Uterus (tissue), 4 donors: ENCODE measurements around the gene SEC22A. TPM values are rescaled to one million over a fixed set of nuclear protein-coding genes. Genes with fewer than 3 reads are reported as not detected.

Source experiments
- DNase-seq, 2 donors: peaks; one replicate each; pipeline ENCODE4 v3.0.0-alpha.2; 2019 to 2020
- H3K27ac ChIP-seq, 2 donors: fragments of 200-600 bp; sonication (generic); 1 replicate in 1 of 2; 2 replicates in 1 of 2; pipeline ENCODE4 v1.5.1; 2016 to 2018
- H3K27me3 ChIP-seq, 2 donors: fragments of 200-600 bp; sonication (generic); one replicate each; pipeline ENCODE4 v1.5.1; 2018 to 2019; ENCODE audit warnings: control low read depth in 1 of 2
- H3K36me3 ChIP-seq, 2 donors: fragments of 200-600 bp; sonication (generic); one replicate each; pipeline ENCODE4 v1.5.1; 2019; ENCODE audit warnings: control low read depth in 1 of 2
- H3K4me1 ChIP-seq, 2 donors: fragments of 200-600 bp; sonication (generic); one replicate each; pipeline ENCODE4 v1.5.1; 2018 to 2019; ENCODE audit warnings: control low read depth in 1 of 2
- H3K4me3 ChIP-seq, 2 donors: fragments of 200-600 bp; sonication (generic); 1 replicate in 1 of 2; 2 replicates in 1 of 2; pipeline ENCODE4 v1.5.1; 2018 to 2019; ENCODE audit warnings: mild to moderate bottlenecking in 1 of 2
- H3K9me3 ChIP-seq, 2 donors: fragments of 200-600 bp; sonication (generic); one replicate each; pipeline ENCODE4 v1.5.1; 2019; ENCODE audit warnings: control low read depth in 1 of 2
- CTCF ChIP-seq, 4 experiments: fragments of 200-600 bp in 2 of 4; fragments of 450-650 bp in 2 of 4; sonication (generic) in 2 of 4; IDR thresholded peaks; one replicate each; pipeline ENCODE4 v1.5.1; 2016 to 2019; ENCODE audit warnings: antibody characterized with exemption in 4 of 4, mild to moderate bottlenecking in 2 of 4, moderate library complexity in 1 of 4
- POLR2A ChIP-seq, 2 donors: fragments of 450-650 bp; IDR thresholded peaks; one replicate each; pipeline ENCODE4 v1.6.1; 2016; ENCODE audit warnings: antibody characterized with exemption in 2 of 2, mild to moderate bottlenecking in 1 of 2, moderate library complexity in 1 of 2
- intact Hi-C: fragments of 100-400 bp; cut with DNase I; formaldehyde crosslinking; loops from one replicate; pipeline ENCODE4 v1.15.1; 2023; ENCODE audit warnings: low total_unique reads
- total RNA-seq, 4 donors: library from RNA; depleted of rRNA in 3 of 4; stranded (reverse); fragments of >200 nt in 3 of 4; gene quantifications; one replicate each; pipeline versions ENCODE4 v1.1.0 to v1.2.4, GENCODE V29; 2014 to 2023
- donor health status: DM: yes; HTN: yes; CAD: no.

SEC22A gene
- total RNA-seq, 4 donors from 2014 or later = 14.9 to 103 (median 35.6) TPM

- TF ChIP-seq CTCF (IDR thresholded peaks at IDR 0.05) (no peak), POLR2A (IDR thresholded peaks at IDR 0.05) (no peak)
- Histone ChIP-seq H3K27ac (no peak overlapping the region), H3K27me3 (no peaks in the 10 kb centered on the region), H3K4me3 (no peak overlapping the region), H3K36me3 (no peaks in the 10 kb centered on the region), H3K4me1 (no peaks in the 10 kb centered on the region), H3K9me3 (no peaks in the 10 kb centered on the region)
- no peak for DNase-seq
- intact Hi-C loops = no loop called here
These were observed 34.1 kb upstream of the SEC22A start for GRCh38 chr3:123167686-123168085.

DNA sequence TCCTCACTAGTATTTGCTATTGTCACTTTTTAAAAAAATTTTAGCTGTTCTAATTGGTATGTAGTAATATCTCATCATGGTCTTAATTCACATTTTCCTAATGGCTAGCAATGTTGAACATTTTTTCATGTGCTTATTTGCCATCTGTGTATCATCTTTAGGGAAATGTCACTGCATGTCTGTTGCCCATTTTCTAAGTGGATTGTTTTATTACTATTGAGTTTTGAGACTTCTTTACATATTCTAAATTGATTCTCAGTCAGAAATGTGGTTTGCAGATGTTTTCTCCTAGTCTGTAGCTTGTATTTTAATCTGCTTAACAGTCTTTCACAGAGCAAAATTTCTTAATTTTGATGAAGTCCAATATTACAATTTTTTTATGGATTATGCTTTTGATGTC lies 33.6 kb upstream of the SEC22A start:
- Histone ChIP-seq H3K4me3 (no peak overlapping the region), H3K4me1 (no peaks in the 10 kb centered on the region), H3K27ac (no peak overlapping the region), H3K27me3 (no peaks in the 10 kb centered on the region), H3K36me3 (no peaks in the 10 kb centered on the region), H3K9me3 (no peaks in the 10 kb centered on the region)
- no peak for TF ChIP-seq CTCF (IDR thresholded peaks at IDR 0.05)
- no peak for TF ChIP-seq POLR2A (IDR thresholded peaks at IDR 0.05)
- intact Hi-C loops = no loop called here
- DNase-seq = no peak

DNA sequence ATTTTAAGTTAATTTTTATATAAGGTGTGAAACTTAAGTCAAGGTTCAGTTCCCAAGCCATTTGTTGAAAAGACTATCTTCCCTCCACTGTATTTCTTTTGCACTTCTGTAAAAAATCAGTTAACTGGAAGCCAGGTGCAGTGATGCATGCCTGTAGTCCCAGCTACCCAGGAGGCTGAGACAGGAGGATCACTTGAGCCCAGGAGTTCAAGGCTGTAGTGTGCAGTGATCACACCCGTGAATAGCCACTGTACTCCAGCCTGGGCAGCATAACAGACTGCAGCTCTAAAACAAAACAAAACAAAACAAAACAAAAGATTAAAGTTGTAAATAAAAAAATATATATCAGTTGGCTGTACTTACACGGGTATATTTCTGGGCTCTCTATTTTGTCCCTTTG lies 33.1 kb upstream of the SEC22A start:
- Histone ChIP-seq H3K36me3 (no peaks in the 10 kb centered on the region), H3K27me3 (no peaks in the 10 kb centered on the region), H3K4me1 (no peaks in the 10 kb centered on the region), H3K9me3 (no peaks in the 10 kb centered on the region), H3K27ac (no peak overlapping the region), H3K4me3 (no peak overlapping the region)
- intact Hi-C loops = no loop called here
- no peak for DNase-seq
- TF ChIP-seq POLR2A (IDR thresholded peaks at IDR 0.05) (no peak), CTCF (IDR thresholded peaks at IDR 0.05) (no peak)

GRCh38 chr3:123169492-123169929 lies 32.2 kb upstream of the SEC22A start:
- H3K27ac ChIP-seq = no peak overlapping the region
- intact Hi-C loops = no loop called here
- no peaks in the 10 kb centered on the region for H3K9me3 ChIP-seq
- H3K27me3 ChIP-seq = no peaks in the 10 kb centered on the region
- no peak for DNase-seq
- H3K4me3 ChIP-seq = no peak overlapping the region
- H3K4me1 ChIP-seq = no peaks in the 10 kb centered on the region
- no peaks in the 10 kb centered on the region for H3K36me3 ChIP-seq
- TF ChIP-seq CTCF (IDR thresholded peaks at IDR 0.05) (no peak), POLR2A (IDR thresholded peaks at IDR 0.05) (no peak)

DNA sequence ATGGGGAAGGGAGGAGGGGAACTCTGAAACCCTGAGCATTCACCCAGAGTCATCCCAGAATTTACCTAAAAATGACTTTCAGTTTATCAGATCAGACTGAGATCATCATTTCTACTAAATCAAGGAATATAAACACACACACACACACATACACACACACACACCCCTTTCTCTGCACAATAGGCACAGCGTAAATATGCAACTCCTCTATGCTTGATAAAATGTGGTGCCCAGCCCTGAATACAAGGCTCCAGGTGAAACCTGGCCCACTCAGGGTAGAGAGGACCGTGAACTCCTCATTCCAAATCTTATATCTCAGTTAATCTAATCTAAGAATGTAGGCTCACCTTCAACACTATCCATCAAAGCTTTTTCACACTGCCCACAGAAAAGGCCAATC lies 31.8 kb upstream of the SEC22A start:
- Histone ChIP-seq H3K9me3 (no peaks in the 10 kb centered on the region), H3K36me3 (no peaks in the 10 kb centered on the region), H3K27ac (no peak overlapping the region), H3K4me1 (no peaks in the 10 kb centered on the region), H3K4me3 (no peak overlapping the region), H3K27me3 (no peaks in the 10 kb centered on the region)
- TF ChIP-seq POLR2A (IDR thresholded peaks at IDR 0.05) (no peak), CTCF (IDR thresholded peaks at IDR 0.05) (no peak)
- DNase-seq = no peak
- intact Hi-C loops = no loop called here
